Measurements from ENCODE around the gene CDK18.

The CDK18 gene

GRCh38 chr1:205494115-205494514 lies 10.4 kb upstream of the CDK18 start:
- 80 to 94% methylated on average over 2 to 4 of the region's 4 CpGs for WGBS, 2 experiments (ENCODE audit: insufficient coverage in 2 of 2)

GRCh38 chr1:205495237-205495823 lies 9.1 kb upstream of the CDK18 start:
- peaks cover 18% of the 10 kb centered on the region for H3K4me1 ChIP-seq (ENCODE audit: control insufficient read depth, insufficient read depth, low read length, poor library complexity, severe bottlenecking)
- 0 to 42% methylated on average over 1 to 6 of the region's 9 CpGs for WGBS, 2 experiments (ENCODE audit: insufficient coverage in 2 of 2)
- no peak overlapping the region for H3K4me3 ChIP-seq (ENCODE audit: extremely low read depth, insufficient read depth, low read length, poor library complexity, severe bottlenecking)
- H3K36me3 ChIP-seq (ENCODE audit: control insufficient read depth, insufficient read depth, low read length), result no peaks in the 10 kb centered on the region
- no peaks in the 10 kb centered on the region for H3K9me3 ChIP-seq (ENCODE audit: control insufficient read depth, low read length)
- no peak overlapping the region for H3K27ac ChIP-seq (ENCODE audit: low read depth, low read length, severe bottlenecking)

More at GRCh38 chr1:205494115-205494514, 10.4 kb upstream of the CDK18 start:
- Histone ChIP-seq H3K9me3 (ENCODE audit: control insufficient read depth, low read length) (no peaks in the 10 kb centered on the region), H3K36me3 (ENCODE audit: control insufficient read depth, insufficient read depth, low read length) (no peaks in the 10 kb centered on the region), H3K4me3 (ENCODE audit: extremely low read depth, insufficient read depth, low read length, poor library complexity, severe bottlenecking) (no peak overlapping the region), H3K27ac (ENCODE audit: low read depth, low read length, severe bottlenecking) (no peak overlapping the region), H3K4me1 (ENCODE audit: control insufficient read depth, insufficient read depth, low read length, poor library complexity, severe bottlenecking) (peaks cover 18% of the 10 kb centered on the region)

- Histone ChIP-seq H3K4me1 (ENCODE audit: control insufficient read depth, insufficient read depth, low read length, poor library complexity, severe bottlenecking) (peaks cover 18% of the 10 kb centered on the region), H3K9me3 (ENCODE audit: control insufficient read depth, low read length) (no peaks in the 10 kb centered on the region), H3K27ac (ENCODE audit: low read depth, low read length, severe bottlenecking) (no peak overlapping the region), H3K36me3 (ENCODE audit: control insufficient read depth, insufficient read depth, low read length) (no peaks in the 10 kb centered on the region), H3K4me3 (ENCODE audit: extremely low read depth, insufficient read depth, low read length, poor library complexity, severe bottlenecking) (no peak overlapping the region)
- 71% methylated on average over 1 of the region's 1 CpG; no CpG with 5 or more reads in 1 of the 2 experiments for WGBS, 2 experiments (ENCODE audit: insufficient coverage in 2 of 2)
These were observed 7.8 kb upstream of the CDK18 start for GRCh38 chr1:205496661-205497060.

- peaks cover 12% of the 10 kb centered on the region for H3K4me1 ChIP-seq (ENCODE audit: control insufficient read depth, insufficient read depth, low read length, poor library complexity, severe bottlenecking)
- H3K9me3 ChIP-seq (ENCODE audit: control insufficient read depth, low read length), result no peaks in the 10 kb centered on the region
- no peak overlapping the region for H3K27ac ChIP-seq (ENCODE audit: low read depth, low read length, severe bottlenecking)
- H3K4me3 ChIP-seq (ENCODE audit: extremely low read depth, insufficient read depth, low read length, poor library complexity, severe bottlenecking), result no peak overlapping the region
- H3K36me3 ChIP-seq (ENCODE audit: control insufficient read depth, insufficient read depth, low read length), result no peaks in the 10 kb centered on the region
- WGBS, 2 experiments (ENCODE audit: insufficient coverage in 2 of 2), result 76 to 96% methylated on average over 4 to 5 of the region's 7 CpGs
These were observed 7.1 kb upstream of the CDK18 start for GRCh38 chr1:205497351-205497750.

- Histone ChIP-seq H3K4me3 (ENCODE audit: extremely low read depth, insufficient read depth, low read length, poor library complexity, severe bottlenecking) (no peak overlapping the region), H3K36me3 (ENCODE audit: control insufficient read depth, insufficient read depth, low read length) (no peaks in the 10 kb centered on the region), H3K4me1 (ENCODE audit: control insufficient read depth, insufficient read depth, low read length, poor library complexity, severe bottlenecking) (peaks cover 5% of the 10 kb centered on the region), H3K9me3 (ENCODE audit: control insufficient read depth, low read length) (no peaks in the 10 kb centered on the region), H3K27ac (ENCODE audit: low read depth, low read length, severe bottlenecking) (no peak overlapping the region)
- WGBS, 2 experiments (ENCODE audit: insufficient coverage in 2 of 2), result no CpG with 5 or more reads among the region's 3 CpGs
These were observed 4.7 kb upstream of the CDK18 start for GRCh38 chr1:205499789-205500188.

GRCh38 chr1:205500240-205501233 lies 3.9 kb upstream of the CDK18 start:
- Histone ChIP-seq H3K4me3 (ENCODE audit: extremely low read depth, insufficient read depth, low read length, poor library complexity, severe bottlenecking) (no peak overlapping the region), H3K36me3 (ENCODE audit: control insufficient read depth, insufficient read depth, low read length) (no peaks in the 10 kb centered on the region), H3K4me1 (ENCODE audit: control insufficient read depth, insufficient read depth, low read length, poor library complexity, severe bottlenecking) (peaks cover 5% of the 10 kb centered on the region), H3K27ac (ENCODE audit: low read depth, low read length, severe bottlenecking) (no peak overlapping the region), H3K9me3 (ENCODE audit: control insufficient read depth, low read length) (no peaks in the 10 kb centered on the region)
- 42 to 46% methylated on average over 8 of the region's 9 CpGs for WGBS, 2 experiments (ENCODE audit: insufficient coverage in 2 of 2)

GRCh38 chr1:205502111-205502810 lies 2.2 kb upstream of the CDK18 start:
- Histone ChIP-seq H3K4me1 (ENCODE audit: control insufficient read depth, insufficient read depth, low read length, poor library complexity, severe bottlenecking) (peaks cover 9% of the 10 kb centered on the region), H3K4me3 (ENCODE audit: extremely low read depth, insufficient read depth, low read length, poor library complexity, severe bottlenecking) (no peak overlapping the region), H3K27ac (ENCODE audit: low read depth, low read length, severe bottlenecking) (no peak overlapping the region), H3K9me3 (ENCODE audit: control insufficient read depth, low read length) (no peaks in the 10 kb centered on the region), H3K36me3 (ENCODE audit: control insufficient read depth, insufficient read depth, low read length) (no peaks in the 10 kb centered on the region)
- WGBS, 2 experiments (ENCODE audit: insufficient coverage in 2 of 2), result 64 to 73% methylated on average over 3 of the region's 3 CpGs

GRCh38 chr1:205502992-205503391 lies 1.5 kb upstream of the CDK18 start:
- no peak overlapping the region for H3K27ac ChIP-seq (ENCODE audit: low read depth, low read length, severe bottlenecking)
- H3K4me1 ChIP-seq (ENCODE audit: control insufficient read depth, insufficient read depth, low read length, poor library complexity, severe bottlenecking), result peaks cover 9% of the 10 kb centered on the region
- H3K36me3 ChIP-seq (ENCODE audit: control insufficient read depth, insufficient read depth, low read length), result no peaks in the 10 kb centered on the region
- H3K4me3 ChIP-seq (ENCODE audit: extremely low read depth, insufficient read depth, low read length, poor library complexity, severe bottlenecking), result no peak overlapping the region
- H3K9me3 ChIP-seq (ENCODE audit: control insufficient read depth, low read length), result no peaks in the 10 kb centered on the region
- 95% methylated on average over 2 of the region's 3 CpGs for WGBS, 2 experiments (ENCODE audit: insufficient coverage in 2 of 2)

- peaks cover 9% of the 10 kb centered on the region for H3K4me1 ChIP-seq (ENCODE audit: control insufficient read depth, insufficient read depth, low read length, poor library complexity, severe bottlenecking)
- H3K36me3 ChIP-seq (ENCODE audit: control insufficient read depth, insufficient read depth, low read length), result no peaks in the 10 kb centered on the region
- peak overlapping the region; percentile 53 for H3K4me3 ChIP-seq (ENCODE audit: extremely low read depth, insufficient read depth, low read length, poor library complexity, severe bottlenecking)
- WGBS, 2 experiments (ENCODE audit: insufficient coverage in 2 of 2), result 3 to 5% methylated on average over 10 to 11 of the region's 18 CpGs
- peak overlapping the region; percentile 6 for H3K27ac ChIP-seq (ENCODE audit: low read depth, low read length, severe bottlenecking)
- no peaks in the 10 kb centered on the region for H3K9me3 ChIP-seq (ENCODE audit: control insufficient read depth, low read length)
These were observed 734 bp downstream of the CDK18 start for GRCh38 chr1:205505076-205505729.

- H3K4me3 ChIP-seq (ENCODE audit: extremely low read depth, insufficient read depth, low read length, poor library complexity, severe bottlenecking), result peak overlapping the region; percentile 53
- no peaks in the 10 kb centered on the region for H3K36me3 ChIP-seq (ENCODE audit: control insufficient read depth, insufficient read depth, low read length)
- no peaks in the 10 kb centered on the region for H3K9me3 ChIP-seq (ENCODE audit: control insufficient read depth, low read length)
- peaks cover 9% of the 10 kb centered on the region for H3K4me1 ChIP-seq (ENCODE audit: control insufficient read depth, insufficient read depth, low read length, poor library complexity, severe bottlenecking)
- WGBS, 2 experiments (ENCODE audit: insufficient coverage in 2 of 2), result 54 to 57% methylated on average over 10 to 13 of the region's 15 CpGs
- H3K27ac ChIP-seq (ENCODE audit: low read depth, low read length, severe bottlenecking), result peak overlapping the region; percentile 6
These were observed 1.3 kb downstream of the CDK18 start for GRCh38 chr1:205505791-205506190.

Measured in mesodermal cell (in vitro differentiated cells).